HG02610 (cell line): ENCODE measurements around the gene FEV.

Experiments
- ATAC-seq: cut with Tn5 transposase; IDR thresholded peaks from one replicate; pipeline ENCODE4 v1.9.1; 2021; ENCODE audit warnings: mild to moderate bottlenecking, moderate library complexity; ENCODE audit not compliant: unreplicated experiment

The FEV gene

GRCh38 chr2:219017201-219017931 is 32.4 kb upstream of the FEV start:
- ATAC-seq = no peak

GRCh38 chr2:219016721-219017120 is 31.7 kb upstream of the FEV start:
- ATAC-seq = no peak

DNA sequence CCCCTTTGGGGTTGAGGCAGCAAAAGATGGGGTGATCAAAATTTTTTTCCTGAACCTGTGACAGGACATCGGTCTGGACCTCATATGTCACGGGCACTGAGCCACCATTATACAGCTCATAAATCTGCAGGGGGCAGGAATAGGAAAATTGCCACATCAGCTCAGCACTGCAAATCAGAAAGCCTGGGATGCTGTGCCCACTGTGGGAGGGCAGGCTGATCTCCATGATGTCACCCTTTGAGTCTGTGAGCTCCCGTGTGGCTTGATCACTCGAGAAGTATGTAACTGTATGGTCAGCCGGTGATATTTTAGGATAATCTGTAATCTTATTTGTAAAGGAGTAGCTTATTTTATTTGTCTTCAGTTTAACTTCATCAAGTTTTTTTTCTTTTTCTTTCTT is 25.9 kb upstream of the FEV start:
- no peak for ATAC-seq

- ATAC-seq = no peak
Observed at GRCh38 chr2:219010162-219010756, 25.3 kb upstream of the FEV start.

- ATAC-seq = no peak
Observed at GRCh38 chr2:219009294-219009693, 24.3 kb upstream of the FEV start.

- no peak for ATAC-seq
Observed at GRCh38 chr2:219003979-219004378, 19.0 kb upstream of the FEV start.

DNA sequence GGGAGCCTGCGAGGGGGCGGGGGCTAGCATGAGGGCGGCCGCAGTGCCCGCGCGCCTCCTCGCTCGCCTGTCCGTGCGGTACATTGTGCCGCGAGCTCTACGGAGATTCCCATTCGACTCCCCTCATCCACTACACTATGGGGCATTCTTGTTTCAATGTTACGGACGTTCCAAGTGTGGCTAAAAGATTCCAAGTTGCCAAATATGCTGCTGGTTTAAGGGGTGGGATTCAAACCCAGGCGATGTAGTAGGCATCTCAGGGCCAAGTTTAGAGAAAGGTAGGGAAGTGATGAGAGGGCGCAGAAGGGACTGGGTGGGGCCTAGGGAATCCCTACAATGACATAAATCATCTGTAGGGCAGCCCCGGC is 18.3 kb upstream of the FEV start:
- ATAC-seq = no peak

DNA sequence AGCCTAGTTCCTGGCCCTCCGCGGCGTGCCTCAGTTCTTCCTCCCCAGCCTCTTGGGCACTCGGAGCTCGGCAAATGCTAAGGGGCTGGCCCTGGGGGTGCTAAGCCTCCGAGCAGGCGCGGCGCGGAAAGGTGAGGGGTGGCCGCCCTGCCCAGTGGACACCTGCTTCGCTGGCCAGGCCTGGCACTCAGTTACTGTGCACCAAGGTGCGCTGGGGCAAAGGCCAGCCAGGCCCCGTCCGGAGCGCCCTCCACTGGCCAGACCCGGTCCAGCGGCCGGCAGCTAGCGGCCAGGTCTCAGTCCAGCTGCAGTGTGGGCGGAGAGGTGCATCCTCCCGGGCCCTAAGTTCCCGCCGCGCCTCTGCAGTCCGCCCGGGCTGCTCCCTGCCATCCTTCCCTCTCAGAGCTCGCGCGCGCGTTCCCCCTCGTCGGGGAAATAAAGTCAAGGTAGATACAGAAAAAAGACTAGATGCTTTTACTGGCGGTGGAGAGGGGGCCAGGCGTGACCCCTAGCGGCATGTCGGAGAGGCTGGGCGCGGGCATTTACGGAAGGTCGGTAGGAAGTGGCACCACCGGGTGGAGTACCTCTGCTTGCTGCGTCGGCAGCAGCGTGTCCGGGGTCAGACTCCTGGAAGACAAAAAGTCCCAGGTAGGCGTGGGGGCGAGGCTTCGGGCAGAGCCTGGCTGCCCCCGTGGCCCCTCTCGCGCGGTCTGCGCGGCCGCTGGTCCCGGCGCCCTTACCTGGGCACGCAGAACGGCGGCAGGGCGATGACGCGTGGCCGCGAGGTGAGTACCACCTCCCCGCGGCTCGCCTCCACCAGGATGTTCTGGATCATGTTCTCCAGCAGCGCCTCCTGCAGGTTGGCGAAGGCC is 17.6 kb upstream of the FEV start:
- no peak for ATAC-seq

GRCh38 chr2:219001577-219002394 is 16.8 kb upstream of the FEV start:
- no peak for ATAC-seq

GRCh38 chr2:219001100-219001576 is 16.2 kb upstream of the FEV start:
- no peak for ATAC-seq

GRCh38 chr2:219000569-219000960 is 15.6 kb upstream of the FEV start:
- no peak for ATAC-seq

DNA sequence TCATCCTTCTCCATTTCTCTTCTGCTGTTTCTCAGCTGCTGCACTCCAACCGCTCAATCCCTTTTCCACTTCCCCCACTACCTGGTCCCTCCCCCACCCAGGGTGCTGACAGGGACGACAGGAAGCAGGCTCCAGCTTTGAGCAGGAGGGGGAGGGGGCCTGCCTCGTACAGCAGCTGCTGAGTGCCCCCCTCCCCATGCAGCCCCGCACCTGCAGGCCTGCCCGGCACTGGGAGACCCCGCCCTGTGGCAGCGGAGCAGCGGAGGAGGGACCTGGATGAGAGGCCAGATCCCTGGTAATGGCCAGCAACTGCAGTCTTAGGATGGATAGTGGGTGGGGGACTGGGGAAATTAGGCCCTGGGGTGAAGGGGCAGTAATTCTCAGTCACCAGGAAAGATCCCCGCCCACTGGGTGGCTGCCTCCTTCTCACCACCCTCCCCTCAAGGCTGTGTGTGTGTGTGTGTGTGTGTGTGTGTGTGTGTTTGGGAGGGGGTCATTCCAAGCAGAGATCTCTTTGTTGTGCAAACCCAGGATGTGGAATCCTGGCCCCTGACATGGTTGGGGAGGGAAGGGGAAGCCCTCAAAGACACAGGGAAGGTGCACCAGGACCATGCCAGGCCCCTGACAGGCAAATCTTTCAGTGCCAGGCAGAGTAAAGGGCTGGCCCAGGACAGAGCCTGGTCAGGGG is 15.0 kb upstream of the FEV start:
- ATAC-seq = no peak

GRCh38 chr2:218999021-218999880 is 14.3 kb upstream of the FEV start:
- ATAC-seq = no peak

- ATAC-seq = no peak
Observed at GRCh38 chr2:218998414-218999002, 13.5 kb upstream of the FEV start.

- no peak for ATAC-seq
Observed at GRCh38 chr2:218997731-218998130, 12.7 kb upstream of the FEV start.

DNA sequence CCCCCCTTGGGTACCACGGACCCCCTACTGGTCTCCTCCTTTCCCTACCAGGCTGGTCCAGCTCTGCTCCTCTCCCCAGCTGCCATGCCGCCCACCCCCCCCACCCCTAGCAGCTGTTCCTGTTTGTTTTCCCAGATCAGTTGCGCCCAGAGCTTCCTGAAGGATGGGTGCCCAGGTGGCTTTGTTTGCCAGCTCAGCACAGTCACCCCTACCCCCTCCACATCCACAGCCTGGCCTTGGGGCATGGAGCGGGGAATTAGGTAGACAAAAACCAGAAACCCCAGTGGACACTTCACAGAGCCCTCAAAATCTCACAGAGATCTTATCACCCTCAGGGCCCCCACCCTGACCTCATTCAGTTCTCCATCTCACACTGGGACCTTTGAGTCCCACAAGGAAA is 12.0 kb upstream of the FEV start:
- ATAC-seq = no peak

- peak; percentile 62 for ATAC-seq
Observed at GRCh38 chr2:218995972-218996711, 11.2 kb upstream of the FEV start.

GRCh38 chr2:218995561-218995960 is 10.6 kb upstream of the FEV start:
- ATAC-seq = peak; percentile 3
